Keratinocyte (primary cell): ENCODE results near the gene TARS3. TPM values are rescaled to one million over a fixed set of nuclear protein-coding genes. Genes with fewer than 3 reads are reported as not detected.
A peak's percentile ranks its signal among the peaks of the same experiment; 100 is the strongest.

Experiments used
- DNase-seq: peaks from one replicate; pipeline ENCODE4 v3.0.0-alpha.2; 2011; ENCODE audit warnings: low read depth, missing footprints, low spot score
- FAIRE-seq: peaks from 2 replicates; lab custom pipeline; 2011; peaks lifted over from hg19 to GRCh38; lab: Jason Lieb, UNC
- H2AFZ ChIP-seq: 2 replicates; pipeline ENCODE4 v1.6.0; 2012; ENCODE audit warnings: low read length, control low read depth, inconsistent platforms; ENCODE audit not compliant: control insufficient read depth
- H3K27ac ChIP-seq: 2 replicates; pipeline ENCODE4 v1.5.1; 2011; ENCODE audit warnings: low read length; ENCODE audit not compliant: control insufficient read depth, insufficient read depth
- H3K27me3 ChIP-seq: 3 replicates; pipeline ENCODE4 v1.6.0; 2011; ENCODE audit warnings: low read length; ENCODE audit not compliant: control insufficient read depth, insufficient read depth; ENCODE audit errors: extremely low read depth
- H3K36me3 ChIP-seq, 2 experiments: 2 replicates in 1 of 2; 3 replicates in 1 of 2; pipeline ENCODE4 v1.5.1; 2011; ENCODE audit warnings: low read length in 2 of 2, mild to moderate bottlenecking in 1 of 2; ENCODE audit not compliant: control insufficient read depth in 2 of 2, insufficient read depth in 2 of 2; ENCODE audit errors: extremely low read depth in 1 of 2
- H3K4me1 ChIP-seq: 3 replicates; pipeline ENCODE4 v1.5.1; 2011; ENCODE audit warnings: low read length; ENCODE audit not compliant: control insufficient read depth, insufficient read depth; ENCODE audit errors: extremely low read depth
- H3K4me2 ChIP-seq: 3 replicates; pipeline ENCODE4 v1.6.0; 2011; ENCODE audit warnings: low read depth, low read length; ENCODE audit not compliant: control insufficient read depth, insufficient read depth; ENCODE audit errors: extremely low read depth
- H3K4me3 ChIP-seq, 3 experiments: fragments of 200-600 bp in 1 of 3; sonication (generic) in 1 of 3; 2 replicates in 2 of 3; 3 replicates in 1 of 3; pipeline ENCODE4 v1.5.1; 2011 to 2016; ENCODE audit warnings: low read length in 3 of 3, mild to moderate bottlenecking in 3 of 3, control low read depth in 2 of 3, inconsistent platforms in 1 of 3, low read depth in 1 of 3, mixed read lengths in 1 of 3, mixed run types in 1 of 3, moderate library complexity in 1 of 3; ENCODE audit not compliant: control insufficient read depth in 2 of 3, insufficient read depth in 2 of 3; ENCODE audit errors: extremely low read depth in 1 of 3
- H3K79me2 ChIP-seq: 2 replicates; pipeline ENCODE4 v1.6.0; 2012; ENCODE audit warnings: low read length; ENCODE audit not compliant: control insufficient read depth, insufficient read depth
- H3K9ac ChIP-seq: 3 replicates; pipeline ENCODE4 v1.6.0; 2011; ENCODE audit warnings: low read length; ENCODE audit not compliant: control insufficient read depth, insufficient read depth; ENCODE audit errors: extremely low read depth
- H3K9me1 ChIP-seq: 3 replicates; pipeline ENCODE4 v1.6.0; 2011; ENCODE audit warnings: low read length; ENCODE audit not compliant: control insufficient read depth, insufficient read depth; ENCODE audit errors: extremely low read depth
- H3K9me3 ChIP-seq: 2 replicates; pipeline ENCODE4 v1.5.1; 2012; ENCODE audit warnings: low read depth, low read length; ENCODE audit not compliant: control insufficient read depth
- H4K20me1 ChIP-seq: 3 replicates; pipeline ENCODE4 v1.6.0; 2011; ENCODE audit warnings: low read length; ENCODE audit not compliant: control insufficient read depth, insufficient read depth; ENCODE audit errors: extremely low read depth
- EZH2 ChIP-seq: IDR thresholded peaks from one replicate; pipeline ENCODE4 v1.6.1; 2012; ENCODE audit warnings: inconsistent platforms, mild to moderate bottlenecking, low read length, moderate library complexity
- dilution Hi-C: fragments of 300-500 bp; cut with MboI; formaldehyde crosslinking; loops from one replicate; pipeline ENCODE4 v1.7.0; 2020; ENCODE audit warnings: low sequenced_read_pairs; ENCODE audit not compliant: extremely low pct_ligation_motif_present
- polyA plus RNA-seq, 5 experiments: library from polyadenylated mRNA; depleted of rRNA in 3 of 5; stranded (reverse) in 3 of 5; stranded (forward) in 1 of 5; unstranded in 1 of 5; fragments of >200 nt; gene quantifications; 1 replicate in 1 of 5; 2 replicates in 3 of 5; 3 replicates in 1 of 5; pipeline versions ENCODE4 v1.2.1 to v1.2.3, GENCODE V29; 2011 to 2012; ENCODE audit warnings: missing spikeins in 2 of 5, low read depth in 1 of 5, low replicate concordance in 1 of 5
- TF ChIP-seq, protein P1 (sequence below), 3 experiments: IDR thresholded peaks in 1 of 3; conservative IDR thresholded peaks in 1 of 3; optimal IDR thresholded peaks in 1 of 3; 2 replicates in 2 of 3; 3 replicates in 1 of 3; pipeline versions ENCODE3 to v1.5.1; 2011; ENCODE audit warnings: low read length in 3 of 3, mild to moderate bottlenecking in 3 of 3, moderate library complexity in 2 of 3, control low read depth in 1 of 3, inconsistent platforms in 1 of 3; ENCODE audit not compliant: insufficient read depth in 2 of 3; ENCODE audit errors: extremely low read depth in 1 of 3

TARS3 gene
- polyA plus RNA-seq, 1 donor (not counting 4 experiments of a cell fraction or from before 2014, with no cell fraction given): 3.9 TPM

DNA sequence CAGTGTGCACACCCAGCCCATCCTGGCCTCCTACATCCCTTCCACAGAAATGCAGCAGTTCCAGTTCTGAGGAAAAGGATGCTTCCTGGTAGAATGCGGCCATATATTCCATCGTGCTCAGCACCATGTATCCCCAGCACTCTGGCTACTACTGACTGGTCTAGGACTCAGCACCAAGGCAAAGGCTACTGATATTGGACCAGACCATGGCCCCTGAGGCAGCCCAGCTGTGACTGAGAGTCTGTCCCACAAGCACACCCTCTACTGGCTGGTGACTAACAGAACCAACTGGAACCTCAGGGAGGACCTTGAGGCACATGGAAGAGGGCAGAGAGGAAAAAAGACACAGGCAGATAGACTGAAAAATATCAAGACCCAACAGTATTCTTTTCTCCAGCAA is 30.0 kb downstream of the TARS3 start:
- H3K36me3 ChIP-seq: peaks cover 0 to 6% of the 10 kb centered on the region in 2 experiments
- H3K4me1 ChIP-seq: peaks cover 24% of the 10 kb centered on the region
- no peak overlapping the region for H3K4me3 ChIP-seq
- no peak for DNase-seq
- no peak for FAIRE-seq
- TF ChIP-seq EZH2: no peak
- TF ChIP-seq, protein P1, sequence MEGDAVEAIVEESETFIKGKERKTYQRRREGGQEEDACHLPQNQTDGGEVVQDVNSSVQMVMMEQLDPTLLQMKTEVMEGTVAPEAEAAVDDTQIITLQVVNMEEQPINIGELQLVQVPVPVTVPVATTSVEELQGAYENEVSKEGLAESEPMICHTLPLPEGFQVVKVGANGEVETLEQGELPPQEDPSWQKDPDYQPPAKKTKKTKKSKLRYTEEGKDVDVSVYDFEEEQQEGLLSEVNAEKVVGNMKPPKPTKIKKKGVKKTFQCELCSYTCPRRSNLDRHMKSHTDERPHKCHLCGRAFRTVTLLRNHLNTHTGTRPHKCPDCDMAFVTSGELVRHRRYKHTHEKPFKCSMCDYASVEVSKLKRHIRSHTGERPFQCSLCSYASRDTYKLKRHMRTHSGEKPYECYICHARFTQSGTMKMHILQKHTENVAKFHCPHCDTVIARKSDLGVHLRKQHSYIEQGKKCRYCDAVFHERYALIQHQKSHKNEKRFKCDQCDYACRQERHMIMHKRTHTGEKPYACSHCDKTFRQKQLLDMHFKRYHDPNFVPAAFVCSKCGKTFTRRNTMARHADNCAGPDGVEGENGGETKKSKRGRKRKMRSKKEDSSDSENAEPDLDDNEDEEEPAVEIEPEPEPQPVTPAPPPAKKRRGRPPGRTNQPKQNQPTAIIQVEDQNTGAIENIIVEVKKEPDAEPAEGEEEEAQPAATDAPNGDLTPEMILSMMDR (optimal IDR thresholded peaks at IDR 0.05 in 1 of 3, IDR thresholded peaks at IDR 0.05 in 1 of 3, conservative IDR thresholded peaks at IDR 0.05 in 1 of 3; ENCODE audit: extremely low read depth in 1 of 3, insufficient read depth in 2 of 3, low read length in 3 of 3): peak; percentile 12 to 48 (median 15)
- no peak overlapping the region for H3K9ac ChIP-seq
- dilution Hi-C loops: no loop called here
- no peaks in the 10 kb centered on the region for H3K9me1 ChIP-seq
- no peaks in the 10 kb centered on the region for H3K79me2 ChIP-seq
- no peaks in the 10 kb centered on the region for H4K20me1 ChIP-seq
- no peak overlapping the region for H3K4me2 ChIP-seq
- no peak overlapping the region for H2AFZ ChIP-seq
- H3K27ac ChIP-seq: no peak overlapping the region
- H3K9me3 ChIP-seq: no peaks in the 10 kb centered on the region
- H3K27me3 ChIP-seq: no peaks in the 10 kb centered on the region

DNA sequence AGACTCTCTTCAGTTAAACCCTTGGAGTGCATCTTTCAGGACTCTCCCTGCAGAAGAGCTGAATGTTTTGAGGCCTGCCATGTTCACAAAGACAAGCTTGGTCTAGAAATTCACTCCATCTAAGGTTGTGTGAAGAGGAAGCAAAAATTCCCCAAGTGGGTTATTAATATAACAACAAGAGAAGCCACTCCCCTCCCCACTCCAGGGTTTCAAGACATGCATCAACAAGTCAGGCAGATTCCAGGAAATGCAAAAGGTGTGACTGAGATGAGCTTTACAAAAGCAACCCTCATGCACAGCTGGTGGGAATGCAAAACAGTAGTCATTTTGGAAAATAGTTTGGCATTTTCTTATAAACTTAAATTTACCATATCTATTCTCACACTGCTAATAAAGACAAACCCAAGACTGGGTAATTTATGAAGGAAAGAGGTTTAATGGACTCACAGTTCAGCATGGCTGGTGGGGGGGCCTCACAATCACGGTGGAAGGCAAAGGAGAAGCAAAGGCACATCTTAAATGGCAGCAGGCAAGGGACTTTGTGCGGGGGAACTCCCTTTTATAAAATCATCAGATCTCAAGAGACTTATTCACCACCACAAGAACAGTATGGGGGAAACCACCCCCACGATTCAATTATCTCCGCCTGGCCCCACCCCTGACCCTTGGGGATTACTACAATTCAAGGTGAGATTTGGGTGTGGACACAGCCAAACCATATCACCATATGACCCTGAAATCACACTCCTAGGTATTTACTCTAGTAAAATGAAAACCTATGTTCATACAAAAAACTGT is 31.3 kb downstream of the TARS3 start:
- Histone ChIP-seq H3K9ac (peak overlapping the region; percentile 32), H3K27ac (peak overlapping the region; percentile 79), H3K4me3 (peak overlapping the region in 1 of 3 experiments; percentile 13), H3K4me1 (peaks cover 19% of the 10 kb centered on the region), H3K27me3 (no peaks in the 10 kb centered on the region), H3K79me2 (no peaks in the 10 kb centered on the region), H3K4me2 (peak overlapping the region; percentile 6), H3K9me1 (no peaks in the 10 kb centered on the region), H3K9me3 (no peaks in the 10 kb centered on the region), H3K36me3 (peaks cover 0 to 6% of the 10 kb centered on the region in 2 experiments), H4K20me1 (no peaks in the 10 kb centered on the region), H2AFZ (peak overlapping the region; percentile 35)
- FAIRE-seq: peak; percentile 63
- TF ChIP-seq EZH2: no peak
- TF ChIP-seq, protein P1 (optimal IDR thresholded peaks at IDR 0.05 in 1 of 3, IDR thresholded peaks at IDR 0.05 in 1 of 3, conservative IDR thresholded peaks at IDR 0.05 in 1 of 3; ENCODE audit: extremely low read depth in 1 of 3, insufficient read depth in 2 of 3, low read length in 3 of 3): no peak
- DNase-seq: peak; percentile 58
- dilution Hi-C loops: no loop called here
